Measurements from ENCODE around the gene CCDC177.
"Not testable (repeated sequence)": the region's sequence is repeated elsewhere in the genome, so short reads cannot be mapped to it uniquely, and the experiment has no call there.

The CCDC177 gene

DNA sequence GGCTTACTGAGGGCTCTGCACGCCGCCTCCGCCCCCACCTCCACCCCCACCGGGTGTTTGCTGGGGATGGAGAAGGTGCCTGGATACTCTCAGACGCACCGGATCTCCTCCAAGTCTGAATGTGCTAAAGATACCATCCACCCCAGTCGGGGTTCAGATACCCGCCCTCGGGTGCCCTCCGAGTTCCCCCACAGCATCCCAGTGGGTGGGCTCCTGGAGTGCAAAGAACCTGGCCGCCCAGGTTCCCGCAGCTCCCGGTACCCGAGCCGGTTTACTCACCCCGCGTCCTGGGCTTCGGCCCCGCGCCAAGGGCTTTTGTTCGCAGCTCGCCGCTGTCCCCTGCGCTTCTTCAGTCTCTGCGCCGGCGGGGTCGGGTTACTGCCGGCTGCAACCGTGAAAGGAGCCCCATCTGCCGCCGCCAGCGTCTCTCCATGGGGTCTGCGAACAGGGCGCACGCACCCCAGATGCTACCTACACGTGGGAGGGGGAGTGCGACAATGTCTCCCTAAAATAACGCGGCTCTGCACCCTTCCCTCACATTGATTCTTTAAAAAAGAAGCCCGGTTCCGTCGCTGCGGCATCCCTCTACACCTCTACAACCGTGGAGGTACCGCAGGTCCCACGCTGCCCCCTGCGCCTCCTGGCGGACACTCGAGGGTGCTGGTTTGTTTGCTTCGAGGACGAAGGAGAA is at the start of gene CCDC177:
CCDC177 (minus strand) TSS at position 609 of the 691 bp plus-strand sequence. CDS start 1,249 bp downstream, outside the sequence.
- peak; percentile 80 for DNase-seq

DNA sequence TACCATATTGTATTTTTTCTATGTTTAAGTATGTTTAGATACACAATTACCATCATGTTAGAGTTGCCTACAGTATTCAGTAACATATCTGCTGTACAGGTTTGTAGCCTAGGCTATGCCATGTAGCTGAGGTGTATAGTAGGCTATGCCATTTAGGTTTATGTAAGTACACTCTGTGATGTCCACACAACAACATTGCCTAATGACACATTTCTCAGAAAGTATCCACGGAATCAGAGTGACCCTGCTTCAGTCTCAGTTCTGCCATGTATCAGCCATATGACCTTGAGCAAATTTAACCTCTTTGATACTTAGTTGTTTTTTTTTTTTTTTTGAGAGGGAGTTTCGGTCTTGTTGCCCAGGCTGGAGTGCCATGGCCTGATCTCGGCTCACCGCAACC is 49.5 kb upstream of the CCDC177 start:
- DNase-seq: no peak

DNA sequence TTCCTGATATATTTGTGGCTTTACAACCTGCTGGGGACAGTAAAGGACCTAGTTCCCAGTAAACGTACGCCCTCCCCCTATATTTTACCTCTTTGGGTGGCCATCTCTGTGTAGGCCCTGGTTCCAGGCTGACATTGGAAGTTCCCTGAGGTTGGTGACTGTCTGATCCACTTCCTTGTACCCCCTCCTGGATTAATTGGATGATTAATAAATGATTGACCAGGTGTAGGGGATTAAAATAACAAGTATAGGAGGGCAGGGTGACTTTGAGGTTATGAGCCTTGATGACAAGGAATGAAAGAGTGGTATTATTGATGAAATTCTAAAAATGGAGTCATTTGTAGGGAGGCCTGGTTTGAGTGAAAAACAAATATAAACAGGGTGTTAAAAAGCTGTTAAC is 46.3 kb upstream of the CCDC177 start:
- no peak for DNase-seq

DNA sequence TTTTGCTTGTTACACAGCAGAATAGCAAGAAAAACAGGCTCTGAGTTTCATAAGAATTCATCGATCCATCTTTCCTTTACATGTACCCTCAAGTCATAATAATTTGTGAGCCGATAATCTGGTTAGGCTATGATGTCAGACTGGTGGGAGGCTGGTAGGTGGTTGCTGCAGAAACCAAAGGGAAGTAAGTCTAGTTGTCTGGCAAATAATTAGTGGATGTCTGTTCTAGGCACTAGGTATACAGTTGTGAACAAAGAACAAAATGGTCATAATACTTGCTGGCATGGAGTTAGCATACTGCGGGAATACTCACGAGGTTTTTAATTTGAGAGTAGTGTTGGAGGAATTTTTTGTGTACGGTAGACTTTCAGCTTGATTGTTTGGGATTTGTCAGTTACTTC is 45.5 kb upstream of the CCDC177 start:
- no peak for DNase-seq

DNA sequence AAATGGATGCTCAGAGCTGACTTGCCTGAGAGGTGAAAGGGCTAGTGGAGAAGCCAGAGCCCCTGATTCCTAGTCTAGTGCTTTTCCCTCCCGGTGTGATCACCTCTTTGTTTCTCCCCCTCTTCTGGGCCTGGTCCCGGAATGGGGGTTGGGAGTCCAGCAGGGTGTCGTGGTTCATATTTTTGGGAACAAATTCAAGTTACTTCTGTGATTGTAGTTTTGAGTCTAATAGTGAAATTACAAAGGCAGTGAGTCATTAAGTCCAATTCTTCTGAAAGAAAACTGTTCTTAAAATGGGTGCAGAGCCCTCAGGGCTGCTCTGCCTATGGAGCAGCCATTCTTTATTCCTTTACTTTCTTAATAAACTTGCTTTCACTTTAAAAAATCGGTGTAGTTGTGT is 44.3 kb upstream of the CCDC177 start:
- DNase-seq: no peak

DNA sequence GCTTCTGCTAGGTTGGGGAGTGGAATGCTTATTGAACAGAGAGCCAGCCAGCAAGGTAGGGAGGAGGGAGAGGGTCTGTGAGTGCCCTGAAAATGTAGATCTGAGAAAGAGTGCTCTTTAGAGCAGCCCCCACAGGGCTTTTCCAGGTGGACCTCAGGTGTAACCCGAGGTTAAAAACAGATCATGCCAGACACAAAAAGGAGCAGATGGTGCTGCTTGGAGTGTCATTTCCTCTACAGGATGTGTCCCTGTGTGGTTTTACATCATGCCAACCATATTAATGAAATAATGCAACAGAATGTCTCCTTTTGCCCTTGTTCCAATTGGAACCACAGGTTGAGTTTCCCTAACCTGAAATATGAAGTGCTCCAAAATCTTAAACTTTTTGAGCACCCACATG is 43.1 kb upstream of the CCDC177 start:
- no peak for DNase-seq

DNA sequence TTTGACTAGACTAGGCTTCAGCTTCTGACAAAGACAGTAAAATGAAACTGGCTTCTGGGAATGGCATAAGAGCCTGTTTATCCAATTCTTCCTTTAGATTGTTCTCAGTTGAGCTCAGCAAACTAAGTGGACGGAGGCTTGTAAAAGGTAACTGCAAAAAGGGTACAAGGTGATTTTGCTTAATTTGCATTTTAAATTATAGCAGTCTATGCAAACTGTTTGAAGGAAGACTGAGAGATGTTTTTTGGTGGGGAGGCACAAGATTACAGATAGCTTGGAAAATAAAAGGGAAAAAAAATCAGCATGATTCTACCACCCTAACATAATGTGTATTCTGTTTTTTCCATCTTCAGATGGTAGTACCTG is 41.7 kb upstream of the CCDC177 start:
- DNase-seq: no peak

DNA sequence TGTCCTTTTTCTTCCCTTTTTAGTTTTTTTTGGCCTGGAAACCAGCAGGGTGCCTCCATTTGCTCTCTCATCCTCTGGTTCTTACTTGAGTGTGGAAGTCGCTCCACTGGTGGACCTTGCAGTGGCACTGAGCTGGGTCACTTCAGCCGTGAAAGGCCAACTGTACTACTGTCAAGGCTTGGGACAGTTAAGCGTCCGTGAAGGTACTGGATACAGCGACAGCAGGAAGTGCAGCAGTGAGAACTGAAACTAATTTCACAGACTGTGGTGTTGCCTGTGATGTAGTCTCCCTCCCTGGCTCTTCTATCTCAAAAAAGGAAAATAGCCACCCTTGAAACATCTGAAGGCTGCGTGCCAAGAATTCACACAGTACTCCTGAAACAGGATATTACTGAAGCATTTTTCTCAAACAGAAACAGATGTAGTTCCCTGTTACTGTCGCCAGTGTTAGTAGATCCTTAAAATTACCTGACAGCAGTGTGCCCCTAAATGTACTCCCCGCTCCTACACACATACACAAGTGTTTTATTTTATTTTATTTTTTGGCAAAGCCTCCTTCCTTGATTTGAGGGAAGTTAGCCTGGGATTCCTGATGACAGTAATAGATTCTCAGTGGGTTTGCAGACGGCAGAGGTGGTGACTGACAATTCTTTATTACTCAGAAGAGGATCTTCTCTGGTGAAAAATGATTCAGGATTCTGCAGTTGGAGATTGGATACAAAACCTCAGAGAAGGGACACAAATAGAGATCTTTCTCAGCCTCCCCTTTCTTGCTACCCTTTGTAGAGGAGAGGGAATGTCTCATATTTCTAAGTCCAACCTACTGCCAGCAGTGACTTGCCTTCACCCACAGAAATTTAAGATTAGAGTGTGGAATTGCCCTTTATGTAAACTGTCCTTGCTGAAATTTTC is 41.1 kb upstream of the CCDC177 start:
- no peak for DNase-seq

DNA sequence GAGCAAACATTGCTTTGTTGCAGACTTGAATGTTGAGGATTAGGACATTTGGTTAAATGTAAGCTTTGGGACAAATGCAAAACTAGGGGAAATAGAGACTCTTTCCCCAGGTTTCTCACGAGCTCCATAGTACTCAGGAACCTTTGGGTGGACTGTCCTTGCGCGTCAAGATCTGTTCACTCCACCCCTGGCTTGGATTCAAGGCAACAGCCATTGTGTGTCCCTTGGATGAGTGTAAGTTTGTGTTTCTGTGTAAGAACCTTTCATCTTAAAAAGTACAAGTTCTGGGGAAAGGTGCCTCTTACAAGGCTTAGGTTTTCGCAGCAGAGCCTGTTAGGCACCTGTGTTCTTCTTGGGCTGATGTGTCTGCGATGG is 40.4 kb upstream of the CCDC177 start:
- no peak for DNase-seq

DNA sequence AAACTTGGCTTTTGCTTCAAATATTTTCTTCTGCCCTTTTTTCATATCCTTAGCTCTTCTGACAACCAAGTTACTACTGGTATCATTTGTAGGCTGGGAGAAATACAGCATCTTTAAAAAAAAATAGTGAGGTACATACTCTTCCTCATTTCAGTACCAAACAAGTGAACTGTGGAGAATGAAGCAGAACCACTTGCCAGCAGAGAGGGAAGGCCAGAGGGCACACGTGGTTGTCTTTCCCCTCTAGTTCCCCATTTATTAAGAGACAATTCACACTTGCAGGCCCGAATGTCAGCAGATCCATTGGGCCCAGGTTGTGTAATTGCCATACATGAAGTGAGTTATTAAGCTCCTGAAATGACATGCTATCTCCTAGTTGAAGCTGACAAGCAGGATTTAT is 39.9 kb upstream of the CCDC177 start:
- no peak for DNase-seq

DNA sequence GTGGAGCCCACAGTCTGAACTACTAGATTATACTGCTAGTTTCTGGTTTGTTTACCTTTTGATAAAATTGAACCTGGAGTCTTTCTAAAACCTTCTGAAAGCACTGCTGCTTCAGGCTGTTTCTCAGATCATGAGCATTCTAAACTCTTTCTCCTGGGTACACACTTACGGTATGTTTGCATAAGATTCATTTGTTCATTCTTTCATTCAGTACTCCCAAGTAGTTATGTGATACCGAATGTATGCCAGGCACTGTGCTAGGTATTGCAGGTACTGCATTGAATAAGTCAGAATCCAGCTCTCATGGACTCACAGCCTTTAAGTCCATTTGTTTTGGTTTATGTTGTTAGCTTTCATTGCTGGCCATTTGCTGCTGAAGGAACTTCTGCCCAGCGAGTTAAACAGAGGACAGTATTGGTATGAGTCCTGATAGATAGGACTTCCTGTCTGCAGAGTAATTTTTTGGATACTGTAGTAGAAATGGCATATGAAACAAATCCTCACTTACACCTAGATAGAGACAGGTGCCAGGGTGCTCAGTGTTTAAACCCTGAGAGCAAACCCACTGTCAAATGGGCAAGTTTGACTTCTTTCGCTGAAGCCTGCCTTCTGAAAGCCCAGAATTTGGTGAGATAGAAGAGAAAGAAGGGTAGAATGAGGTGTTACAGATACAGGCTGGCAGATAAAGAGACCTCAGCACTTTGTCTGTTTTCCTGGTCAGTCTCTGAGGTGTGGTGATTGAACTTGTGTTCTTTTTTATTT is 38.8 kb upstream of the CCDC177 start:
- DNase-seq: no peak

DNA sequence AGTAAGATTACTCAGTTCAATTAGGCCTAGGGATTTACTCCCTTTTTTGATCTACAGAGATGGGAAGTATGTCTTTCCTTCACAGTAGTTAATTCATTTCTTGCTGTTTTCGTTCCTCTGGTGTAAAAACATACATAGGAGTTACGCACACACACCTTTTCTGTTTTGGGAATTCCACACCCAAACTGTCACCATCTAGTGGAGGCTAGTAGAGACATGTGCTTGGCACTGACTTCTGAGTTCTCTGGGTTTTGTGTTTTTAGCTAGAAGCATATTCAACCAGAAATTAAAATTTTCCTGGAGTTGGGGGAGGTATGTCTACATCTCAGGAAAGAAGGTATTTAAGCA is 38.1 kb upstream of the CCDC177 start:
- no peak for DNase-seq

DNA sequence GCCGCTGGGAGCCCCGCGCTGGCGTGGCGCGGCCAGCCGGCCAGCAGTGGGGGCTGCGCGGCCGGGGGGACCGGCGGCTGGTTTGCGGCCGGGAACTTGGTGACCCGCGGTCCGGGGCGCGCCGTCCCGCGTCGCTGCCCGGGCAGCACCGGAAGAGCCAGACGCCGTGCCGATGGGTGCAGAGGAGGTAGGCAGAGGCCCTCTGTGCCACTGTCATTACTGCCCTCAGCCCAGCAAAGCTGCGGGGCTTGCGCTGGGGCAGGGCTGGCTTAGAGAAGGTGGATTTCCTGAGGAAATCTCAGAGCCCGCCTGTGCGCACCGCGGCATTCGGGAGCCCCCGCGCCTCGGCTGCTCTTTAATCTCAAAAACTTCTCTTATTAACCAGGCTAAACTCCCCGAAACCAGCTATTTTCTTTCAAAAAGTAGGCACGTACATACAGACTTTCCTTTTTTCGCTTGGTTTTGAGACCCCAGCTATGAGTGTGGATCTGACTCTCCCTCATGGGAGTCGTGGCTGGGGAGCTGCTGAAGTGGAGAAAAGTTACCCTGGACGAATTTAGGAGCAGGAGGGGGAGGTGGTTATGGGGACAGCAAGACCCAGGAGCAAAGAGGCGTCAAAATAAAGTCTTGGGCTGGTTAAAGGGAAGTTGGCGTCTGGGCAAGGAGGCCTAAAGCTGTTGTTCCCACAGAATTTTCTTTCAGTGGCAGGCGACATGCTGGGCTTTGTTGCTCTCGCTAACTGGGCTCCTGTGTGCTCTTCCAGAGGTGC is 37.5 kb upstream of the CCDC177 start:
- no peak for DNase-seq

DNA sequence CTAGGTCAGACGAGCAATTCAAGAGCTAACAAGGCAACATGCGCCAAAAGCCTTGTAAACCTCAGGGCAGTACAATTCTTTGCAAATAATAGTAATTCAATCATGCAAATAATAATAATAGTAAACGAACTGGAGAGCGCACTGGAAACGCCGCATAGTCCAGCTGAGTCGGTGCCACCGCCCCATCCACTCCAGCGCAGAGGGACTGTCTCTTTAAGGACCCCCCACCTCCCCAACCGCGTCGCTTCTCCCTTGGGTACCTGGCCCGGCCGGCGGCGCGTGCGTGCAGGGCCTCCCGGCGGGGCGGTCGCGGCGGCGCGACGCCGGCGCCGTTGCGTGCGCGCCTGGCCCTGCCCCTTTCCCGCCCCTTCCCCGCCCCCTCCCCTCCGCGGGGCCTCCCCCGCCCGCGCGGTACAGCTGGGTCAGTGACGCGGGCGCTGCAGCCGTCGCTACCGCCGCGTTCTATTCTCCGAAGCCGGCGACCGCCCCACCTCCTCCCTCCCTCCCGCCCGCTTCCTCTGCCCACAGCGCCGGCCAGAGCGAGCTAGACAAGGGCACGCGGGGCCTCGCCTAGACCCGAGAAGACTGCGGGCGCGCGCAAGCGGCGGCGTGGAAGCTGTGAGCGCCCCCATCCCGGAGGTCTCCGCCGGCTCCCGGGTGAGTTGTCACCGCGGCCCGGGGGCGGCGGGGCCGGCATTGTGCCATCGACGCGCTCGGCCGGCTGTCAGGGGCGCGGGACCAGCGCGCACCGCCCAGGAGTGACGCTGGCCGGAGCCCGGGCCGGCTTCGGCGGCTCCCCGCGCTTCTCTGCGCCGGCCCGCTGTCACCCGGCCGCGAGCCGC is 36.7 kb upstream of the CCDC177 start, which contains the start of gene SUSD6:
SUSD6 (plus strand) TSS at position 425 of the 842 bp plus-strand sequence. CDS start 46,997 bp downstream, outside the sequence.
- DNase-seq: peak; percentile 95

DNA sequence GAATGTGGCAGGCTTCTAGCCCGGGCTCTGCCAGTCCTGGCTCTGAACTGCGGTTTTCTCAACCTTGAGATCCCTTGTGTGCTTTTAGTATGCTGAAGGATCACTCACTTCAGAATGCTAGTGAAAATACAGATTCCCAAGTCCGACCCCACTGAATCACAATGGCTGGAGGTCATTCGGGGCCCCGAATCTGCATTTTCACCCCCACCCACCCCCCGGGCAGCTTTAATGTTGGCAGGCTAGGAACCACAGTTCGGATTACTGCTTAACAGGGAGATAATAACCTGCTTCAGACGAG is 36.2 kb upstream of the CCDC177 start:
- DNase-seq: no peak

DNA sequence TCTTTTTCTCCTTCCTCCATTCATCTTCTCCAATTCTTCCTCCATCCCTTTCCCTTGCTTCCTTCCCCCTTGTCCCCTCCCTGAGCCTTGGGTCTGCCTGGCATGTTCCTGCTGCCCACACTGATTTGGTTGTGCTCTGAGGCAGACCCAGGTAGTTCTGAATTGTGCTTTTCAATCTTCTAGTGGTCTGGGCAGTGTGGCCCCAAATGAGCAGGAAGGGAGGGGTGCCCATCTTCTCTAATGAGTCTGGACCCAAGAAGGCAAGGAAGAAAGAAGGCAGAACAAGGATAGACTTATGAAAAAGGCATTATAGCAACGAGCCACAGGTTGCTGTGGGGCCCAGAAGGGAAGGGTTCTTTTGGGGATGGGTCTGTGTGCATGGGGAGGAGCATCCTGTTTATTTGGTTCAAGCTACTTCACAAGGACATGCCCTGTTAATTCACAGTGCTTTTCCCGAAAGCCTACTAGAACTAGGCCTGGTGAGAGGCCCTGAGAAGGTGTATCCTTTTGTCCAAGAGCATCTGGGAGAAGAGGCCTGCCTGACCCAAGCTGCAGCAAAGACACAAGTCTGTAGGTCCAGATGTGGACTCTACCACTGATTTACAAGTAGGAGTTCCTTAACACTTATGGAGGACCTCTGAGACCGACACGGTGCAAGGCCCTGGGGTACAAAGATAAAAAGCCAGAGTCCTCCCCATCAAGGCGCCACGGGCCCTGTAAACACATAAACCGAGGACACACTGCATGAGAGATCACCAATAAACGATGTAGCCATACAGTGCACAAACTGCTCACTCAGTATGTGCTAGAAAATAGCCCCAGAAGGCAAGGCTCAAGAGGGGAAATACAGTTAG is 35.6 kb upstream of the CCDC177 start:
- DNase-seq: no peak

DNA sequence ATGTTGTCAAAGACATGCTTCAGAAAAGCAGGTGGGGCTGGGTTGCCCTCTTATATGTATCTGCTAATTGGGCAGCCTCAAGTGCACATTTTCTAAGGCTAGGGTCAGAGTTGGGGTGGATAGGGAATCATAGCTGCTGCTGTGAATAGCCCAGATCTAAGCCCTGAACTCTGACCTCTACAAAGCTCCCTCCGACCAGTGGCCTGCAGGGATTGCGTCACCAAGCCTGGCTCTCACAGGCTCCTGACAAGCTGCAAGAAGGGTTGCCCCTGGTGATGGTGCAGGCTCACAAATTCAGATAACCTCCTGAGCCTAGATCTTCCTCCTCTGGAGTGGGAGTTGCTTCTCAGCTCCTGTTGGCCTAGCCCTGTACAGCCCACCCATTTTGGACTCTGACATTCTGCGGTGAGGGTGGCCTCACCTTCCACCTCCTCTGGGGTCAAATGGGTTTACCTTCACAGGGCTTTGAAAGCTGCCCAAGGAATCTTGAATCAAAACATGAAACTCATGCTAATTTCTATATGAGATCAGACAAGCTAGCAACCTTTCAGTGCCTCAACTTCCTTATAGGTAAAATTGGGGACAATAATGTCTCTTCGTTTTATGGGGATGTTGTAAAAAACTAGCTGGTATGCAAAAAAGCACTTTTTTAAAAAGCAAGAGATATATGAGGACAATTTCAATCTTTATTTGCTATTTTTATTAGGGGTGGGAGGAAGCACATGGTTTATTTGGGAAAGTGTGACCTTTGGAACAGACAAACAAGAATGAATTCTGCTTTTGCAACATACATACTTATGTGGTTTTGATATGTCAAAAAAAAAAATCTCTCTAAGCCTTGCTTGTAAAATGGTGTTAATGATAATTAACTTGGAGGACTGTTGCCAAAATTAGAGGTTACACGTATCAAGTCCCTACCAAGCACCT is 31.9 kb upstream of the CCDC177 start:
- DNase-seq: peak; percentile 79

DNA sequence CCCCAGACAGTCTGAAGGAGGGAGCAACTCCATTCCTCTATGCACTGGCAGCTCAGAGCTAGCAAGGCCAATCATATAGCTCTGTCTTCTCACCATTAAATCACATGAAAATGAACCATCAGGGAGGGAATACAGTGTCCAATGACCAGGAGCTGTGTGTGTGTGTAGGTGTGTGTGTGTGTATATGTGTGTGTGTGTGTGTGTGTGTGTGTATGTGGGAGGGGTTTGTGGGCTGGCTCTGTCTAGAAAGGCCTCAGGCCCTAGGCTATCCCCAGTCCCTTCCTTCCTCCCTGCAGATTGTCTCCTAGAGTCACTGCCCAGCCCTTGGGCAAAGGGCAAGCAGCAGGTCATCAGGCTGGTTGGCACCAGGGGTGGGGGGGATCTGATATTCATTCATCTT is 31.1 kb upstream of the CCDC177 start:
- DNase-seq: peak; percentile 59

DNA sequence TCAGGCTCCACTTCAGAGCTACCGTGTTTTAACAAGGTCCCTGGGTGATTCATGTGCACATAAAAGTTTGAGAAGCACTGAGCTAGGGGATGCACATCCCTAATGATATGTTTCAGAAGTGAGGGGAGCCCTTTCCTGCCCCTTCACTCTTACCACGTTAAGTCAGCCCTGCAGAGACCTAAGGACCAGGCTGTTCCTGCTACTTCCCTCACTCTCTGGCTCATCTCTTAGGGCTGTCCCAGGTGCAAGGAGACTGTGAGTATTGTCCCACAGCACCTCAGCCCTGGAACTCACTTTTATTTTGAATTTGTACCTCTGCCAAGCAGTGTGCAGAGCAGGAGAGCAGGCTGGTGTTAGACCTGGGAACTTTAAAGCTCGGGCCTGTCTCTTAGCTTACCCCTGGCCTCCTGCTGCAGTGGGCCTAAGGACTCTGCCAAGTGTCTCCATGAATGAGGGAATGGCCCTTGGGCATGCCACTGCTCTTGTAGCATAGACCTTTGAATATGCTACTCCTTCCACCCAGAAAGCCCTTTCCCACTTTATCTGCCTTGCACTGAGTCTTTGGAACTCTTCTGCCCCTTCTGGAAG is 25.7 kb upstream of the CCDC177 start:
- DNase-seq: no peak

DNA sequence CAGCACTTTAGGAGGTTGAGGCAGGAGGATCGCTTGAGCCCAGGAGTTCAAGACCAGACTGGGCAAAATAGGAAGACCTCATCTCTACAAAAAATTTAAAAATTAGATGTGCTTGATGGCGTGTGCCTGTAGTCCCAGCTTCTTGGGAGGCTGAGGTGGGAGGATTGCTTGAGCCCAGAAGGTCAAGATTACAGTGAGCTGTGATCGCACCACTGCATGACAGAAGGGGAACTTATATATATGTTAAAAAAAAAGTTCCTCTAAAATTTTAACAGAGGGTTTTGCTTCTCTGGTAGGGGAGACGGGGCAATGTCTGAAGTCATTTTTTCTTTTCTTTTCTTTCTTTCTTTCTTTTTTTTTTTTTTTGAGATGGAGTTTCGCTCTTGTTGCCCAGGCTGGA is 24.8 kb upstream of the CCDC177 start:
- DNase-seq: not testable (repeated sequence)

Measured in islet precursor cell (in vitro differentiated cells).